IPS DF 4.7 (cell line): ENCODE measurements around the gene TOR1B.
A peak's percentile ranks its signal among the peaks of the same experiment; 100 is the strongest.

ENCODE experiments used
- DNase-seq: peaks from one replicate; pipeline ENCODE4 v3.0.0-alpha.2; 2013; ENCODE audit warnings: low spot score; ENCODE audit errors: extremely low read depth

The TOR1B gene

GRCh38 chr9:129813661-129814060 is 10.7 kb downstream of the TOR1B start:
- no peak for DNase-seq

- DNase-seq, result no peak
Observed at GRCh38 chr9:129814432-129815223, 11.6 kb downstream of the TOR1B start.

- DNase-seq, result no peak
Observed at GRCh38 chr9:129815278-129815677, 12.3 kb downstream of the TOR1B start.

GRCh38 chr9:129816501-129817435 is 13.8 kb downstream of the TOR1B start:
- no peak for DNase-seq

DNA sequence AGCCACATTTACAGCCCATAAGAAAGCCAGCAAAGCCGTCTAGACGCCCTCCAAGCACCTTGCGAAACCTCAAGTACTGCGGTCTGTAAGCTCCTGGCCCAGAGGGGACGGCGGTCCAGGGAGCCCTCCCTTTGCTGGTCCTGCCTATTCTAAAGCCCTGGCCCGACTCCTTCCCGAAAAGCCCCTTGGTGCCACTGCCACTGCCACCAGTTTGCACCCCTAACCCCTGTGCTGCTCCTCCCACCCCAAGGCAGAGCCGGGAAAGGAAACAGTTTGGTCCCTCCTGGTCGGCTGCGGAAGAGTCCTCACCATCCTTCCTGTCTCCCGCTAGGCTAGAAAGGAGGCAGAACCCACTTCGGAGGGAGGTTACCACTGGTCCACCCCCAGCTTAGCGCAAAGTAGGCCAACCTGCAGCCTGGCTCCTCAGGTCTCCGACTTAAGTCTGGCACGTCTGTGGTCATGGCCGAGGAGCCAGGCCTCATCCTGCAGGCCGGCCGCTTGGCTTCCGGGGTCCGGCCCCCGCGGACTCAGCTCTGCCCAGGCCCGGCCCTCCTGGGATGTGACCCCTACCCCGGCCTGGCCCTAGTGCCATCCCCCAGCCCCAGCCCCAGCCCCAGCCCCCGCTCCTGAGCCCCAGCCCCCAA is 20.0 kb downstream of the TOR1B start:
- DNase-seq, result no peak

DNA sequence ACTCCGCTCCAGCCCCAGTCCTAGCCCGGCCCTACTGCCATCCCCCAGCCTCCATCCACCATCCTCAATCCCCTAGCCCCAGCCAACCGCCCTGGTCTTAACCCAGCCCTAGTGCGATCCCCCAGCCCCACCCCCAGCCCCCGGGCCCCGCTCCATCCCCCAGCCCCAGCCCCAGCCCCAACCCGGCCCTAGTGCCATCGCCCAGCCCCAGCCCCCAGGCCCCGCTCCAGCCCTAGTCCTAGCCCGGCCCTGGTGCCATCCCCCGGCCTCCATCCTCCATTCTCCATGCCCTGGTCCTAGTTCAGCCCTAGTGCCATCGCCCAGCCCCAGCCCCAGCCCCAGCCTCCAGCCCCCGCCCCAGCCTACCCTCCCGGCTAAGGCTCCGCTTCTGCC is 20.6 kb downstream of the TOR1B start:
- DNase-seq, result no peak

DNA sequence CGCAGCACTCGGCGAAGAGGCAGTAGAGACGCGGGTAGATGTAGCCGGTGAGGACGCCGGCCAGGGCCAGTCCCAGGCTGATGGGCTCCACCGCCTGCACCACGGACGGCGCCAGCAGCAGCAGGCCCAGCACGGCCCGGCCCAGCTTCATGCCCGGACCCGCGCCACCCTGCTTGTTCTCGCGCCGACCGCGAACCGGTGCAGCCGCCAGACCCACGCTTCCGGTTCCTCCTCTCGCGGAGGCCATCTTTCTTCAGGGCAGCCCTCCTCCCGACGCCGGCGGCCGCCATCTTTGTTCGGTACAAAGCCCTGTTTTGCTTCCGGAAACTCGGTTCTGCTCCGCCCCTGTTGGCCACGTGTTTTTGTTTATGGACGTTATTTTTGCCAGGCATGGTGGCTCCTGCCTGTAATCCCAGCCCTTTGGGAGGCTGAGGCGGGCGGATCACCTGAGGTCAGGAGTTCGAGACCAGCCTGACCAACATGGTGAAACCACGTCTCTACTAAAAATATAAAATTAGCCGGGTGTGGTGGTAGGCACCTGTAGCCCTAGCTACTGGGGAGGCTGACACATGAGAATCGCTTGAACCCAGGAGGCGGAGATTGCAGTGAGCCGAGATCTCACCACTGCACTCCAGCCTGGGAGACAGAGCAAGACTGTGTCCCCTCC is 21.1 kb downstream of the TOR1B start, which contains the start of gene TOR1A:
Gene TOR1A (minus strand): TSS at position 202 of the 667 bp plus-strand sequence. CDS start 51 bp downstream, at position 151.
- DNase-seq, result peak; percentile 87

GRCh38 chr9:129826344-129826743 is 23.4 kb downstream of the TOR1B start:
- no peak for DNase-seq

DNA sequence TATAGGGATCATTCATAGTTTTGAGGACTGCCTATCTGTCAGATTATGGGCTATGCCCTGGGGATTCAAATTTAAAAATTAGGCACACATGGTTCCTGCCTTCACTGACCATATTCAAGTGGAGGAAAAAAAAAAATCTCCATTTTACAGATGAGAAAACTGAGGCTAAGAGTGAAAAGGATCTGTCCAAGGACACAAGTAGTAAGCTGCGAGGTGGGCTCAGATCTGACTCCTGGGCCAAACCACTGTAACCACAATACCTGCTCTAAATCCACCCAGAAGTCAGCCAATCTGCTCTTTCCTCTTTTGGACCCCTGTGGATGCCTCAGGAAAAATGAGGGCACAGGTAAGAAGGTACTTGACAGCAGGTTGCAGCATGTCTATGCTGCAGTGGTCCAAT is 23.8 kb downstream of the TOR1B start:
- no peak for DNase-seq

DNA sequence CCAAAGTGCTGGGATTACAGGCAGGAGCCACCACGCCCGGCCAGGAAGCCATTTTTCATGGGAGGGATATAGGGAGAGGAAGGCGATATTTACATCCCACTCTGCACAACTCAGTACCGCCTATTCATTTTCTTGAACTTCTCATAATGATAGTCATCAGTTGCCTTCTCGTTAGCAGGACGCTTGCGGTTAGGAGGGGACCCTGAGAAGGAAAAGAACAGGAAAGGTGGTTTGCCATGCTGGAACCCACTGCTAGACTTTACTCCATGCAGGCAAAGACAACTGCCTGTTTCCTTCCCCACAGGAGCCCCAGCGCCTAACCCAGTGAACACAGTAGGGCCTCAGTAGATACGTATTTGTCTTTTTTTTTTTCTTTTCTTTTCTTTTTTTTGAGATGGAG is 25.1 kb downstream of the TOR1B start:
- DNase-seq, result no peak

DNA sequence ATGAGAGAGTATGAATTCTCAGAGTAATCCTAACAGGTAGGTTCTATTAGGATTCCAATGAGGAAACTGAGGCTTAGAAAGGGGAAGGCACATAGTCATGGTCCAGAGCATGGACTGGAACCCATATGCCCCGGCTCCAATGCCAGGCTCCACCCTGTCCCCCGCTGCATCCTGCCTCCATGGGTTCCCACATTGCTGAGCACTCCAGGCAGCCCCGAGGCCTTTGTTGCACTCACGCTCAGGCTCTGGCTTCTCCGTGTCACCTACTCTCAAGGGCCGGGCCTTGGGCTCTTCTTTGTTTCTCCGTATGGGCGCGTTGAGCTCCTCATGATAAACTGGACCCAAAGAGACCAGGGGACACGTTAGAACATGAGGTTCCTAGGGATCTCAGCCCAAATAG is 26.0 kb downstream of the TOR1B start:
- no peak for DNase-seq

DNA sequence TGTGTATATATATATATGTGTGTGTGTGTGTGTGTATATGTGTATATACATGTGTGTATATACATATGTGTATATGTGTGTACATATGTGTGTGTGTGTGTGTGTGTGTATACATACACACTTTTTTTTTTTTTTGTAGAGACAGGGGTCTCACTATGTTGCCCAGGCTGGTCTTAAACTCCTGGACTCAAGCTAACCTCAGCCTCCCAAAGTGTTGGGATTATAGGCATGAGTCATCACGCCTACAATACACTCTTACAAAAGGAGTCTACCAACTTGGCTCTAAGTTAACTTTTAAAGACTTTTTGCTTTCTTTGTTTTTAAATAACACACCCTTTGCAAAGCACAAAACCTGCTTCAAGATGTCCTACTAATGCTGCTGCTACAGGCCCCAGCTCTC is 30.0 kb downstream of the TOR1B start:
- no peak for DNase-seq

DNA sequence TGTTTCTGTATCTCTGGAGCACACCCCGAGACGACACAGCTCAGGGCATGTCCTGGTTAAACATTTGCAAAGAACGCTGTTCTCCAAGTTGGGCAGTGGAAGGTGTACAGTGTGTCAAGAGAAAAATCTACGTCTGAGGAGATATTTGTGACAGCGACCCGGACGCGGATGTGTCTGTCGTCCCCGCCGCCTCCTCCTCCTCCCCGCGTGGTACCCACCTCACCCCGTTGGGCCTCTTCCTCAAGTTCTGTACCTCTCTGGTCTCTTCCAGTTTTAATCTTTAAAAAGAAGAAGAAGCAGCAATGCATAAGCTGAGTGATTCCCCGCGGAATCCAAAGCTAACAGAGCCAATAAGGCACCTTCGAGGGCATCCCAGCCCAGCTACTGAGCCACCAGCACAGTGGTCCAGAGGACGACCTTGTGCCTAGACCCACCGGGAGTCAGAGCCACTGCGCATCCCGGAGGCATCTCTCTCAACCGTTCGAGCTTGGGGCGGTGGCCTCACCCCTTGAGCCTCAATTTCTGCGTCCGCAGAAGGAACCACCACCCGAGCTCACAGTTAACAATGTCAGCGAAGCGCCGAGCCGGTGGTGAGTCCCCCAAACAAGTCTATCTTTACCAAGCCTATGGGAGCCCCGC is 31.6 kb downstream of the TOR1B start:
- DNase-seq, result no peak

DNA sequence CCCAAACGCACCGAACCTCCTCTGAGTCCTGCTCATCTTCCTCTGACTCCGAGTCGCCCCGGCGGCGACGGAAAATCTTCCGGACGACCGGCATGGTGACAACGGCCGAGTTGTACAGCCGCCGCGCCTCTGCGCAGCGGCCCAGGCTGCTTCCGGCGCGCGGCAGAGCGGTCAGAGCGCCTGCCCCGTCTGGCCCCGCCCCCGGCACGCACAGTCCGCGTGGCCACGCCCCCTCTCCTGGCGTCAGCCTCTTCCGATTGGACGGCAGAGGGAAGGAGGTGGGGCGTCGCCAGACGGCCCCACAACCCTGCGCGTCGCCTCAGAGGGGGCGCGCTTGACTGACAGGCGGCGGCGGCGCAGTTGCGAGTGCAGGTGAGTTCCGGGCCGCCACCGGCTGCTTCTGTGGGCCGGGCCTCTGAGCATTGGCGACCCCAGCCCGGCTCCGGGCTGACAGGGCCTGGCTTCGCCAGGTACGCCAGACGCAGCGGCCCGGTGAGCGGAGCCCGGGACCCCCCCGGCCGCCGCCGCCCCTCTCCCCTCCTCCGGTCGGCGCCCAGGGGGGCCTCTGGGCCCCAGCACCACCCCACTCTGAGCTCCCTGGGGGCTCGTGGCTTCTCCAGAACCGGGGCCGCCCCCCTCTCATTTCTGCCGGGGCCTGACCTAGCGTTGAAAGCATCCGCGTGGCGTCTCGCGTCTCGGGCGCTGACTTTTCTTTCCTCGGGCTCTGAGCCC is 32.3 kb downstream of the TOR1B start, which contains the start of the genes C9orf78 and USP20:
Gene C9orf78 (minus strand): TSS at position 148 of the 732 bp plus-strand sequence. CDS start 54 bp downstream, at position 94.
Gene USP20 (plus strand): TSS at position 331 of the 732 bp plus-strand sequence. CDS start 17,098 bp downstream, outside the sequence.
- DNase-seq, result peak; percentile 64

DNA sequence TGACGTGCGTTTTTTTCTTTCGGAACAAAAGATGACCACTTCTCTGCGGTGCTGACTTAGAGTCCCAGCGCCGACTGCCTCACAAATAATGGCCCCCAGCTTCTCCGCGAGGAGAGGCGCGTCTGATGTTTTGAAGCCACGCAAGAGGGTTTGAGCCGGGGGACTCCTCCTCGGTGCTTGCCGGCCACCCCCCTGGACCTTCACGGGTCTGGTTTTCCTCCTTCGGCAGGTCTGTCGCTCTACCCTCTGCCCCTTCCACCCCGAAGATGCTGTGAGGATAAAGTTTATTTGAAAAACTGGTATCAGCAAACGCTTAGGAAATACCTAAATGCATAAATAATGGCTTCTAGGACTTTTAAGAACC is 32.9 kb downstream of the TOR1B start:
- DNase-seq, result no peak

DNA sequence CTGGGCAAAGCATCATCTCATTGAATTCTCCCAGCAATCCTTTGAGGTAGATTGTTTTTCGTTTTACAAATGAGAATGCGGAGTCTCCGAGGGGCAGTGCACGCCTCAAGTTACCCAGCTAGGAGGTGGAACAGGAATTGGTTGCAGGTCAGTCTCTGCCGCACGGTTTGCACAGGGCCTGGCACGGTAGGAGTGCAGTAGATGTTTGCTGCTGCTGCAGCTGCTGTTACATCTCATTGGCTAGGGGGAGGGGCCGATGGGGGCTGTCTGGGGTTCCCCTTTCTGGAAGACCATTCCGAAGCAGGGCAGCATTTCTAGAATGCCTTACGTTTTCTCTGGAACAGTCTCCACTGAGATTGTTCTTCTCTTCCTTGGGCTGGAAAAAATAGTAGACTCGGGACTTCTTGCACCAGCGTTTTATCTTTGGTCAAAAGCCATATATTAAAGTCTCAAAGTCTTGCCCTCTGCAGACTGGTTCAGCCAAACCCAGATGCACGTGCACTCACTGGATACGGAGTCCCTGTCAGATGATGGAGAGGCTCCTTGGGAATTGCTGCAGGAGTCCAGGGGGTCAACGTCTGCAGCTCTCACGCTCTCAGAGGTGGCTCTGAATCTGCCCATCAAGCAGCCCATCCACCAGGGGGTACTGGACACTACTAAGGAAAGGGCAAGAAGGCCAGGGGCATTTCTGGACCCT is 33.5 kb downstream of the TOR1B start:
- no peak for DNase-seq

- no peak for DNase-seq
Observed at GRCh38 chr9:129838707-129839259, 35.8 kb downstream of the TOR1B start.

DNA sequence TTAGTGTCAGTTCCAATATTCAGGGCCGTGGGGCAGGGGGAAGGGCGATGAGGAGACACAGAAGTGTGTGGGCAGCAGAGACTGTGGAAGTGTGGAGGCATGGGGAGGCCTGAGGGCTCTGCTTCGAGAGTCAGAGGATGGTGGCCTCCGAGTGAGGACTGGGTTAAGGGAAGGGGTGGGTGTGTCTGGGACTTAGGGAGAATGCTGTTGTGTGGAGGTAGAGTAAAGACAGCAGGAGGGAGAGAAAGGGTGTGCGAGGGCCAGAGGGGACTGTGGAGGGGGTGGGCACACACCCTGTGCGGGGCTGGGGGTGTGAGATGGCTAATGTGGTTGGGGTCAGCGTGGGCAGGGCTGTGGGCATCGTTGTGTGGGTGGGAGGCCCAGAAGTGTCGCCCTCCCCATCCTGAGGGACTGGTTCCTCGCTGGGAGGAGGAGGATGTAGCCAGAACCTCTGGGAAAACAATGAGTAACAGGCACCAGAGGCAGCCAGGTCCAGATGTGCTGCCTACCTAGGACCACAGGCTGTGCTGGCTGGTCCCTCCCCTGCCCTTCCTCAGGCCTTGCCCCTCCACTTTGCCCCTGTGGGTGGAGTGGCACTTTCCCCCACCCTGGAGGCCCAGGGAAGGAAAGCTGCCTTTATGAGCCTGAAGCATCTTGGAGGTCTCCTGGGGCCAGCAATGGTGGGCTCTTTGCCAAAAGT is 36.5 kb downstream of the TOR1B start:
- DNase-seq, result no peak
